ENCODE data around the gene HSD11B1. TPM values are rescaled to one million over a fixed set of nuclear protein-coding genes. Genes with fewer than 3 reads are reported as not detected.
A peak's percentile ranks its signal among the peaks of the same experiment; 100 is the strongest.

The HSD11B1 gene
- total and polyA plus RNA-seq, 5 donors from 2014 or later, result 0.38 to 0.74 (median 0.63) TPM

DNA sequence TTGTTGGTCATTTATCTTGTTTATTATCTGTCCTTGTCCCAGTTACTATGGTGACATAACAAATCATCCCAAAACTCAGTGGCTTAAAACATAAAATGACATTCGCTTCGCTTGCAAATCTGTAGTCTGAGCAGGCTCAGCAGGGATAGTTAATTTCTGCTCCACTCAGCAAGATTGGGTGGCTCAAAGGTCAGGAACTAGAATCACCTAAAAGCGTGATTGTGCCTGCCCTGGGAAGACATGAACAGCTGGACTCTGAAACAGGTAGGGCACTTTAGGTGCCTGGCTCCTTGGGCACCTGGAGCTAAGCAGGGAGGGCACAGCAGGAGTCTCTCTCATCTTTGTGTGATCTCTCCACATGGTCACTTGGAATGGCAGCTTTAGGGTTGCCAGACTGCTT lies 36.5 kb downstream of the HSD11B1 start:
- H3K4me1 Mint-ChIP-seq, result peaks cover 5 to 19% (median 11%) of the 10 kb centered on the region in 4 donors
- DNase-seq (no peak), ATAC-seq (ENCODE audit: low read depth in 2 of 2) (no peak)
- H3K36me3 Mint-ChIP-seq, result no peaks in the 10 kb centered on the region
- peaks cover 6% of the 10 kb centered on the region for H3K4me1 ChIP-seq (ENCODE audit: control insufficient read depth, insufficient read depth, low read length, poor library complexity, severe bottlenecking)
- H3K27ac Mint-ChIP-seq, result peak overlapping the region in 2 of 3 donors; percentile 58 to 84
- H3K27me3 ChIP-seq (ENCODE audit: control insufficient read depth, insufficient read depth, low read length), result no peaks in the 10 kb centered on the region
- H3K27me3 Mint-ChIP-seq, result no peaks in the 10 kb centered on the region
- H3K27ac ChIP-seq (ENCODE audit: insufficient read depth, low read length, poor library complexity, severe bottlenecking), result no peak overlapping the region
- peaks cover 0 to 3% (median 0%) of the 10 kb centered on the region in 7 donors for H3K9me3 Mint-ChIP-seq
- no peaks in the 10 kb centered on the region for H3K36me3 ChIP-seq (ENCODE audit: control insufficient read depth, insufficient read depth, low read length)
- no peak overlapping the region for H3K4me3 Mint-ChIP-seq
- no peaks in the 10 kb centered on the region for H3K9me3 ChIP-seq (ENCODE audit: control insufficient read depth in 2 of 2, low read length in 2 of 2)
- no peak overlapping the region for H3K4me3 ChIP-seq (ENCODE audit: low read depth, low read length)

DNA sequence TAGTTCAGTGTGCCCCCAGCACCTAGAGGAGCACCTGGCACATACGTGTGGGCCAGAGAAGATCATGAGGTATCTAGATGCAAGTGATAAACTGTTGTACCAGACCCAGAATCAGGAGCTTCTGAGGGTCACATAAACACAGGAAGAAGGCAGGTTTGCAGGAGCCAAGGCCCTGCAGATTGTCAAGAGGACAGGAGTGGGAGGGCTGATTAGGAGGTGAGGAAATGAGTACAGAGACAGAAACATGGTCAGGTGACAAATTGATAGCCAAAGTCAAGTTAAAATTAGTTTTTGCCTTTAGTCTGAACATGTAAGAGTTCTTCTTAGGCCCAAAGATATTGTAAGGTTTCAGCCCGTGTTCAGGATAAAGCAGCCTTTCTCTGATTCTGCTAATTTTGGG lies 37.2 kb downstream of the HSD11B1 start:
- no peaks in the 10 kb centered on the region for H3K27me3 ChIP-seq (ENCODE audit: control insufficient read depth, insufficient read depth, low read length)
- H3K4me3 ChIP-seq (ENCODE audit: low read depth, low read length), result no peak overlapping the region
- no peaks in the 10 kb centered on the region for H3K36me3 Mint-ChIP-seq
- H3K9me3 Mint-ChIP-seq, result peaks cover 0 to 3% (median 0%) of the 10 kb centered on the region in 7 donors
- no peaks in the 10 kb centered on the region for H3K27me3 Mint-ChIP-seq
- H3K27ac ChIP-seq (ENCODE audit: insufficient read depth, low read length, poor library complexity, severe bottlenecking), result no peak overlapping the region
- no peak overlapping the region for H3K4me3 Mint-ChIP-seq
- peak overlapping the region; percentile 53 to 84 (median 58) for H3K27ac Mint-ChIP-seq
- H3K4me1 Mint-ChIP-seq, result peaks cover 5 to 19% (median 11%) of the 10 kb centered on the region in 4 donors
- no peaks in the 10 kb centered on the region for H3K9me3 ChIP-seq (ENCODE audit: control insufficient read depth in 2 of 2, low read length in 2 of 2)
- ATAC-seq (ENCODE audit: low read depth in 2 of 2), result no peak
- no peak for DNase-seq
- H3K4me1 ChIP-seq (ENCODE audit: control insufficient read depth, insufficient read depth, low read length, poor library complexity, severe bottlenecking), result peaks cover 6% of the 10 kb centered on the region
- no peaks in the 10 kb centered on the region for H3K36me3 ChIP-seq (ENCODE audit: control insufficient read depth, insufficient read depth, low read length)

DNA sequence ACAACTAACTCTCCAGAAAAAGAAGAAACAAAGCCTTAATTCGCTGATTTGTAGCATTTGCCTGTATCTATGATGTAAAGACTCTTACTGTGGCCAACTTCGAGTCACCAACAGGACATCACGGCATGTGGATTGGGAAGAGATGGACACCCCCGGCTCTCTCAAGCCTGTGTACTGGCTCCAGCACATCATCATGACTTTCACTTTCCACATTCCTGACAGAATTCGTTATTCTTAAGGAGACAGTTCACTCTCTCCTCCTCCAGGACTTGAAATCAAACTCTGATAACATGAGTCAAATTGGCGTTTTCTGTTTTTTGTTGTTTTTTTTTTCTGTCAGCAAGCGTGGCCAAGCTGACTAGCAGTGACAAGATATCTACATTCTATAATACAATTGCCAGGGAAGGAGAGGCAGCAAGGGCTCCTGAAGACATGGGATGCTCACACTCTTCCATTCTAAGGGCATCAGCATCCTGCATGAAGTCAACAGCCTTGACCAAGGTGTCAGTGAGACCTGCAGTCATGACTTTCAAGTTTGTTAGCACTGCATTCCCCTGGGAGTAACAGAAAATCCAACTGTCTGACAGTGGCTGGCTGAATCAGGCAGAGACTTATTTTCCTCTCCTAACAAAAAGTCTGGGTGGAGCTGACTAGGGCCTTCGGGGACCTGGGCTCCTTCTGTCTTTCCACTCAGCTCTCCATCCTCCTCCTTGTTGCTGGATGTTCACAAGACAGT lies 37.9 kb downstream of the HSD11B1 start:
- no peak overlapping the region for H3K27ac Mint-ChIP-seq
- Histone ChIP-seq H3K27me3 (ENCODE audit: control insufficient read depth, insufficient read depth, low read length) (no peaks in the 10 kb centered on the region), H3K4me3 (ENCODE audit: low read depth, low read length) (no peak overlapping the region), H3K36me3 (ENCODE audit: control insufficient read depth, insufficient read depth, low read length) (no peaks in the 10 kb centered on the region), H3K27ac (ENCODE audit: insufficient read depth, low read length, poor library complexity, severe bottlenecking) (no peak overlapping the region), H3K4me1 (ENCODE audit: control insufficient read depth, insufficient read depth, low read length, poor library complexity, severe bottlenecking) (peaks cover 10% of the 10 kb centered on the region), H3K9me3 (ENCODE audit: control insufficient read depth in 2 of 2, low read length in 2 of 2) (no peaks in the 10 kb centered on the region)
- H3K4me1 Mint-ChIP-seq, result peaks cover 5 to 20% (median 14%) of the 10 kb centered on the region in 4 donors
- H3K4me3 Mint-ChIP-seq, result no peak overlapping the region
- no peaks in the 10 kb centered on the region for H3K27me3 Mint-ChIP-seq
- ATAC-seq (ENCODE audit: low read depth in 2 of 2), result no peak
- H3K9me3 Mint-ChIP-seq, result peaks cover 0 to 3% (median 0%) of the 10 kb centered on the region in 7 donors
- DNase-seq, result no peak
- no peaks in the 10 kb centered on the region for H3K36me3 Mint-ChIP-seq

DNA sequence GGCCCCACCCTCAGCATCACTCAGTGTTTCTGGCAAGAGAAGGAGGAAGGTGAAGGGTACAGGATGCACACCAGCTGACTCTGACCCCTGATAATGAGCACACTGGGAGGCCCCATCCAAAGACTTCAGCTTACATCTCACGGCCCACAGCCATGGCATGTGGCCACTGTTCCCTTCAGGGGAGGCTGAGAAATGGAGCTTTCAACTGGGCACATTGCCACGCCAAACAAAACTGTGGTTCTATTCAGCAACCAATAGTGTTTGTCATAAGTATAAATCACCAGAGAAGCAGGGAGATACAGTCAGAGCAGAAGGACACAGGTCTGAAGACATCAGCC lies 38.5 kb downstream of the HSD11B1 start:
- H3K9me3 Mint-ChIP-seq, result peaks cover 0 to 3% (median 0%) of the 10 kb centered on the region in 7 donors
- H3K36me3 ChIP-seq (ENCODE audit: control insufficient read depth, insufficient read depth, low read length), result no peaks in the 10 kb centered on the region
- peaks cover 14% of the 10 kb centered on the region for H3K4me1 ChIP-seq (ENCODE audit: control insufficient read depth, insufficient read depth, low read length, poor library complexity, severe bottlenecking)
- DNase-seq, result no peak
- no peak overlapping the region for H3K4me3 Mint-ChIP-seq
- peak overlapping the region in 1 of 3 donors; percentile 55 for H3K27ac Mint-ChIP-seq
- peaks cover 5 to 26% (median 17%) of the 10 kb centered on the region in 4 donors for H3K4me1 Mint-ChIP-seq
- H3K9me3 ChIP-seq (ENCODE audit: control insufficient read depth in 2 of 2, low read length in 2 of 2), result no peaks in the 10 kb centered on the region
- H3K27ac ChIP-seq (ENCODE audit: insufficient read depth, low read length, poor library complexity, severe bottlenecking), result no peak overlapping the region
- H3K4me3 ChIP-seq (ENCODE audit: low read depth, low read length), result no peak overlapping the region
- H3K36me3 Mint-ChIP-seq, result no peaks in the 10 kb centered on the region
- no peaks in the 10 kb centered on the region for H3K27me3 Mint-ChIP-seq
- no peak for ATAC-seq (ENCODE audit: low read depth in 2 of 2)
- no peaks in the 10 kb centered on the region for H3K27me3 ChIP-seq (ENCODE audit: control insufficient read depth, insufficient read depth, low read length)

DNA sequence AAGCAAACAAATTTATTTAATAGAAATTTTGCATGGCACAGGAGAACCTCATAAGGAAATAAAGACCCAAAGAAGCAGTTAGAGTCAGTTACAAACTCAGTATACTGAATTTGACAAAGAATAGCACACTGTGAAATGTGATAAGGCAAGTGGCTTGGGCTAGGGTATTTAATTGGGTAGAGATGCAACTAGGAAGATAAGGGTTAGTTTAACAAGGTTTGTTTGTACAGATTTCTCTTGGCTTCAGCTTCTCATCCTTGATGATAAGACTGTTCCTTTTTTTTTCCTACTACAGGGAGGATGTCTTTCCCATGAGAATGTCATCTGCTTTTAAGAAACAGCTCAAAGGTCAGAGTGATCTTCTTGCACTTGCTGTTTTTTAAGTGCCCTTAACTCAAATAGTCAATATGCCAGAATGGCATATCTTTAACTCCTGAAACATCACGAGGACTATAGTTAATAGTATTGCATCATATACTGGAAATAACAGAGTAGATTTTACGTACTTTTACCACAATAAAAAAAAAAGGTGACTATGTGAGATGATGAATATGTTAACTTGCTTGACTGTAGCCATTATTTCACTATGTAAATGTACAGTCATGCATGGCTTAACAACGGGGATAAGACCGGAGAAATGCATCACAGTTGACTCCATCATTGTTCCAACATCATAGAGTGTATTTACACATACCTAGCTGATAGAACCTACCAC lies 42.0 kb downstream of the HSD11B1 start:
- Histone ChIP-seq H3K4me1 (ENCODE audit: control insufficient read depth, insufficient read depth, low read length, poor library complexity, severe bottlenecking) (peaks cover 46% of the 10 kb centered on the region), H3K4me3 (ENCODE audit: low read depth, low read length) (peak overlapping the region; percentile 66), H3K36me3 (ENCODE audit: control insufficient read depth, insufficient read depth, low read length) (no peaks in the 10 kb centered on the region), H3K9me3 (ENCODE audit: control insufficient read depth in 2 of 2, low read length in 2 of 2) (no peaks in the 10 kb centered on the region), H3K27me3 (ENCODE audit: control insufficient read depth, insufficient read depth, low read length) (no peaks in the 10 kb centered on the region), H3K27ac (ENCODE audit: insufficient read depth, low read length, poor library complexity, severe bottlenecking) (peak overlapping the region; percentile 76)
- ATAC-seq (ENCODE audit: low read depth in 2 of 2), result no peak
- no peak for DNase-seq
- Mint-ChIP-seq H3K27ac (peak overlapping the region in 2 of 3 donors; percentile 71 to 88), H3K4me3 (peak overlapping the region in 2 of 4 donors; percentile 62 to 91), H3K4me1 (peaks cover 19 to 50% (median 35%) of the 10 kb centered on the region in 4 donors), H3K36me3 (no peaks in the 10 kb centered on the region), H3K9me3 (no peaks in the 10 kb centered on the region), H3K27me3 (no peaks in the 10 kb centered on the region)

DNA sequence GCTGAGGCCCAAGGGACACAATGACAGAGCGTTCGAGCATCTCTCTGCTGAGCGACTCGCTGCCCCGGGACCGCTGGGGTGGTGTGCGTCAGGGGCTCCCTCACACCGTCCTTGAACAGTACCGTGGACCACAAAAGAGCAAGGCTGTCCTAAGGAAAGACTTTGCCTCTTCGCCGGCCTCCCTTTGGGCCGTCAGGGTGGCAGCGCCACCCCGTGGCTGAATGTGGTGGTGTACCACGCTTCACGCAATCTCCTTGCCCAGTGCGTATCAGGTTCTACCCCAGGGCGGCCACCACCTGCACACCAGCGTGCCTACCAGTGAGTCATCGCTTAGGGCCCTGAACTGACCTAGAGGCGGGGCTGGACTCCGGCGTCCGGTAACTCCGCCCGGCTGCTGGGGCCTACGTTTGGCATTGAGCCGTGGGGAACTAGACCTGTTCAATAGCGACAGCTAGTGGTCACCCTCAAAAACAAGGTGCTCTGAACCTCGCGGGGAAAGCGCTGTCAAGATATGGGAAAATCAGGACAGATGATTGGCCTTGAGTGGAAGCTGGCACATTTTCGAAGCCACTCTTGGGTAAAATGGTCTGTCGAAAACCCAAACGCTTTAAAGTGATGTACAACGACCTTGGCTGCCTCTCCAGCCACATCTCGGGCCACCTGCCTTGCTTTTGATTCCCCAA lies 43.1 kb downstream of the HSD11B1 start:
- ATAC-seq (ENCODE audit: low read depth in 2 of 2) (peak; percentile 87 to 90), DNase-seq (peak; percentile 79 to 90 (median 83))
- Histone ChIP-seq H3K36me3 (ENCODE audit: control insufficient read depth, insufficient read depth, low read length) (no peaks in the 10 kb centered on the region), H3K27me3 (ENCODE audit: control insufficient read depth, insufficient read depth, low read length) (no peaks in the 10 kb centered on the region), H3K27ac (ENCODE audit: insufficient read depth, low read length, poor library complexity, severe bottlenecking) (peak overlapping the region; percentile 76), H3K4me3 (ENCODE audit: low read depth, low read length) (peak overlapping the region; percentile 66), H3K4me1 (ENCODE audit: control insufficient read depth, insufficient read depth, low read length, poor library complexity, severe bottlenecking) (peaks cover 53% of the 10 kb centered on the region), H3K9me3 (ENCODE audit: control insufficient read depth in 2 of 2, low read length in 2 of 2) (no peaks in the 10 kb centered on the region)
- Mint-ChIP-seq H3K27ac (peak overlapping the region; percentile 88 to 97 (median 96)), H3K36me3 (no peaks in the 10 kb centered on the region), H3K4me1 (peaks cover 23 to 57% (median 37%) of the 10 kb centered on the region in 4 donors), H3K4me3 (peak overlapping the region; percentile 62 to 92 (median 91)), H3K27me3 (no peaks in the 10 kb centered on the region), H3K9me3 (no peaks in the 10 kb centered on the region)

DNA sequence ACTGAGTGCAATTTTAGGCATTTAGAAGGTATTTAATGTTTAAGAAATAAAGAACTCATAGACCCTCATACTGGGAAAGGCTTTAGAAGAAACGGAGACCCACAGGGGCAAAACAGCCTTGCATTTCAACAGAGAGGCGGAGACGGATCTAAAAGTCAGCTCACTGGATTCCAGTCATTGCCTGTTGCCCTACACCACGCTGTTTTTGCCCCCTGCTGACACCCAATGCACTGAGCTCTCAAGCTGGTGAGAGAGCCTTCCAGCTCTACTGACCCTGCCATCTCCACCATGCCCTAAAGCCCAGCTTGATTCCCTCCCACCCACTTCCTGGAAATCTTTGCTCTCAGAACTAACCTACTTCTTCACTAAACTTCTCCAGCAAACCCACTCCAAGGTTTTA lies 44.0 kb downstream of the HSD11B1 start:
- DNase-seq (no peak), ATAC-seq (ENCODE audit: low read depth in 2 of 2) (no peak)
- H3K4me1 ChIP-seq (ENCODE audit: control insufficient read depth, insufficient read depth, low read length, poor library complexity, severe bottlenecking), result peaks cover 62% of the 10 kb centered on the region
- no peaks in the 10 kb centered on the region for H3K9me3 ChIP-seq (ENCODE audit: control insufficient read depth in 2 of 2, low read length in 2 of 2)
- Mint-ChIP-seq H3K4me1 (peaks cover 23 to 63% (median 36%) of the 10 kb centered on the region in 4 donors), H3K4me3 (peak overlapping the region in 3 of 4 donors; percentile 62 to 92 (median 91)), H3K9me3 (no peaks in the 10 kb centered on the region), H3K27ac (peak overlapping the region; percentile 88 to 97 (median 96)), H3K27me3 (no peaks in the 10 kb centered on the region), H3K36me3 (no peaks in the 10 kb centered on the region)
- no peaks in the 10 kb centered on the region for H3K36me3 ChIP-seq (ENCODE audit: control insufficient read depth, insufficient read depth, low read length)
- peak overlapping the region; percentile 76 for H3K27ac ChIP-seq (ENCODE audit: insufficient read depth, low read length, poor library complexity, severe bottlenecking)
- H3K4me3 ChIP-seq (ENCODE audit: low read depth, low read length), result peak overlapping the region; percentile 17
- no peaks in the 10 kb centered on the region for H3K27me3 ChIP-seq (ENCODE audit: control insufficient read depth, insufficient read depth, low read length)

Measured in CD4-positive, CD25-positive, alpha-beta regulatory T cell (primary cell).